T-helper 17 cell (primary cell): ENCODE measurements around the gene CASZ1. TPM values are rescaled to one million over a fixed set of nuclear protein-coding genes. Genes with fewer than 3 reads are reported as not detected.

Experiments used
- ATAC-seq: fragments of 150-1000 bp; cut with Tn5 transposase; 2 replicates; pipeline ENCODE4 v1.10.0; 2021; ENCODE audit warnings: mild to moderate bottlenecking, moderate library complexity
- DNase-seq, 3 donors: peaks; one replicate each; pipeline versions ENCODE4 v3.0.0 to v3.0.0-alpha.2; 2020 to 2021
- H3K9me3 ChIP-seq: one replicate; pipeline ENCODE4 v1.7.0; 2013; ENCODE audit warnings: low read length, mild to moderate bottlenecking; ENCODE audit not compliant: control insufficient read depth, poor library complexity, severe bottlenecking
- H3K27ac Mint-ChIP-seq: one replicate; pipeline ENCODE4 v1.8.0; 2022; ENCODE audit warnings: mild to moderate bottlenecking, moderate library complexity, mixed read lengths
- H3K27me3 Mint-ChIP-seq: one replicate; pipeline ENCODE4 v1.8.0; 2022; ENCODE audit warnings: mixed read lengths
- H3K36me3 Mint-ChIP-seq: one replicate; pipeline ENCODE4 v1.8.0; 2022; ENCODE audit warnings: low read depth, mixed read lengths
- H3K4me1 Mint-ChIP-seq: one replicate; pipeline ENCODE4 v1.8.0; 2022; ENCODE audit warnings: mild to moderate bottlenecking, mixed read lengths
- H3K4me3 Mint-ChIP-seq: one replicate; pipeline ENCODE4 v1.8.0; 2022; ENCODE audit warnings: mild to moderate bottlenecking, moderate library complexity, mixed read lengths
- total RNA-seq, 4 donors: library from RNA in 2 of 4; stranded (reverse) in 2 of 4; gene quantifications; one replicate each; pipeline ENCODE4 v1.2.3 and lab custom pipeline; 2022 to 2026

Gene CASZ1
- total RNA-seq, 2 donors from 2014 or later = 20.8 to 21.2 TPM

- H3K27me3 Mint-ChIP-seq = no peaks in the 10 kb centered on the region
- ATAC-seq (no peak), DNase-seq (no peak)
- peak overlapping the region; percentile 83 for H3K27ac Mint-ChIP-seq
- H3K4me1 Mint-ChIP-seq = no peaks in the 10 kb centered on the region
- H3K4me3 Mint-ChIP-seq = no peak overlapping the region
- no peaks in the 10 kb centered on the region for H3K9me3 ChIP-seq
- H3K36me3 Mint-ChIP-seq = peaks cover 4% of the 10 kb centered on the region
These were observed 139.2 kb downstream of the CASZ1 start for GRCh38 chr1:10657088-10657847.

- Mint-ChIP-seq H3K27ac (no peak overlapping the region), H3K27me3 (no peaks in the 10 kb centered on the region)
These were observed 140.0 kb downstream of the CASZ1 start for GRCh38 chr1:10656431-10656830.

GRCh38 chr1:10655002-10655401 lies 141.4 kb downstream of the CASZ1 start:
- Mint-ChIP-seq H3K36me3 (peaks cover 4% of the 10 kb centered on the region), H3K4me3 (no peak overlapping the region), H3K27ac (no peak overlapping the region), H3K27me3 (no peaks in the 10 kb centered on the region), H3K4me1 (no peaks in the 10 kb centered on the region)
- ATAC-seq = no peak
- H3K9me3 ChIP-seq = no peaks in the 10 kb centered on the region
- DNase-seq = no peak

More at GRCh38 chr1:10656431-10656830, 140.0 kb downstream of the CASZ1 start:
- H3K36me3 Mint-ChIP-seq = peaks cover 4% of the 10 kb centered on the region
- DNase-seq (no peak), ATAC-seq (no peak)
- H3K9me3 ChIP-seq = no peaks in the 10 kb centered on the region
- H3K4me1 Mint-ChIP-seq = no peaks in the 10 kb centered on the region
- H3K4me3 Mint-ChIP-seq = no peak overlapping the region

GRCh38 chr1:10653370-10654125 lies 142.9 kb downstream of the CASZ1 start:
- H3K4me3 Mint-ChIP-seq = no peak overlapping the region
- no peaks in the 10 kb centered on the region for H3K27me3 Mint-ChIP-seq

GRCh38 chr1:10652626-10653025 lies 143.8 kb downstream of the CASZ1 start:
- Mint-ChIP-seq H3K36me3 (no peaks in the 10 kb centered on the region), H3K27me3 (no peaks in the 10 kb centered on the region), H3K4me3 (no peak overlapping the region), H3K4me1 (no peaks in the 10 kb centered on the region), H3K27ac (no peak overlapping the region)
- ATAC-seq = no peak
- no peaks in the 10 kb centered on the region for H3K9me3 ChIP-seq
- no peak for DNase-seq

More at GRCh38 chr1:10653370-10654125, 142.9 kb downstream of the CASZ1 start:
- DNase-seq = no peak
- no peaks in the 10 kb centered on the region for H3K9me3 ChIP-seq
- Mint-ChIP-seq H3K27ac (peak overlapping the region; percentile 60), H3K36me3 (no peaks in the 10 kb centered on the region), H3K4me1 (no peaks in the 10 kb centered on the region)
- ATAC-seq = no peak

GRCh38 chr1:10651793-10652192 lies 144.7 kb downstream of the CASZ1 start:
- no peak for ATAC-seq
- H3K9me3 ChIP-seq = no peaks in the 10 kb centered on the region
- no peaks in the 10 kb centered on the region for H3K27me3 Mint-ChIP-seq
- DNase-seq = no peak
- no peaks in the 10 kb centered on the region for H3K36me3 Mint-ChIP-seq
- H3K27ac Mint-ChIP-seq = no peak overlapping the region
- H3K4me3 Mint-ChIP-seq = no peak overlapping the region
- H3K4me1 Mint-ChIP-seq = no peaks in the 10 kb centered on the region

GRCh38 chr1:10651389-10651766 lies 145.1 kb downstream of the CASZ1 start:
- ATAC-seq (no peak), DNase-seq (no peak)
- no peak overlapping the region for H3K4me3 Mint-ChIP-seq
- no peaks in the 10 kb centered on the region for H3K36me3 Mint-ChIP-seq
- no peaks in the 10 kb centered on the region for H3K9me3 ChIP-seq
- H3K27ac Mint-ChIP-seq = no peak overlapping the region
- H3K27me3 Mint-ChIP-seq = no peaks in the 10 kb centered on the region
- H3K4me1 Mint-ChIP-seq = no peaks in the 10 kb centered on the region

GRCh38 chr1:10650556-10651388 lies 145.7 kb downstream of the CASZ1 start:
- Mint-ChIP-seq H3K27ac (no peak overlapping the region), H3K36me3 (no peaks in the 10 kb centered on the region), H3K4me3 (no peak overlapping the region), H3K27me3 (no peaks in the 10 kb centered on the region), H3K4me1 (no peaks in the 10 kb centered on the region)
- ATAC-seq = no peak
- H3K9me3 ChIP-seq = no peaks in the 10 kb centered on the region
- no peak for DNase-seq

- no peak overlapping the region for H3K27ac Mint-ChIP-seq
- ATAC-seq = no peak
- H3K4me1 Mint-ChIP-seq = no peaks in the 10 kb centered on the region
- H3K27me3 Mint-ChIP-seq = no peaks in the 10 kb centered on the region
- no peaks in the 10 kb centered on the region for H3K36me3 Mint-ChIP-seq
- H3K9me3 ChIP-seq = no peaks in the 10 kb centered on the region
- DNase-seq = no peak
- no peak overlapping the region for H3K4me3 Mint-ChIP-seq
These were observed 146.8 kb downstream of the CASZ1 start for GRCh38 chr1:10649517-10650201.

- ATAC-seq = no peak
- DNase-seq = no peak
- no peak overlapping the region for H3K27ac Mint-ChIP-seq
- no peaks in the 10 kb centered on the region for H3K36me3 Mint-ChIP-seq
- H3K4me1 Mint-ChIP-seq = no peaks in the 10 kb centered on the region
- no peak overlapping the region for H3K4me3 Mint-ChIP-seq
- H3K9me3 ChIP-seq = no peaks in the 10 kb centered on the region
- H3K27me3 Mint-ChIP-seq = no peaks in the 10 kb centered on the region
These were observed 147.5 kb downstream of the CASZ1 start for GRCh38 chr1:10648689-10649516.

GRCh38 chr1:10647414-10648170 lies 148.9 kb downstream of the CASZ1 start:
- Mint-ChIP-seq H3K27ac (no peak overlapping the region), H3K27me3 (no peaks in the 10 kb centered on the region), H3K4me1 (no peaks in the 10 kb centered on the region), H3K4me3 (no peak overlapping the region), H3K36me3 (no peaks in the 10 kb centered on the region)
- ATAC-seq (no peak), DNase-seq (no peak)
- no peaks in the 10 kb centered on the region for H3K9me3 ChIP-seq
